Glutamatergic neuron (in vitro differentiated cells): ENCODE results near the gene CHRNA1. TPM values are rescaled to one million over a fixed set of nuclear protein-coding genes. Genes with fewer than 3 reads are reported as not detected.

Experiments
- DNase-seq: peaks from one replicate; pipeline ENCODE4 v3.0.0; 2022
- H3K27ac Mint-ChIP-seq: one replicate; pipeline ENCODE4 v1.8.0; 2020; ENCODE audit warnings: mild to moderate bottlenecking, mixed read lengths, inconsistent platforms; ENCODE audit not compliant: unreplicated experiment
- H3K27me3 Mint-ChIP-seq: one replicate; pipeline ENCODE4 v1.8.0; 2020; ENCODE audit warnings: mild to moderate bottlenecking, moderate library complexity, mixed read lengths, inconsistent platforms; ENCODE audit not compliant: unreplicated experiment
- H3K36me3 Mint-ChIP-seq: one replicate; pipeline ENCODE4 v1.8.0; 2020; ENCODE audit warnings: mild to moderate bottlenecking, mixed read lengths, inconsistent platforms; ENCODE audit not compliant: unreplicated experiment
- H3K4me1 Mint-ChIP-seq: one replicate; pipeline ENCODE4 v1.8.0; 2020; ENCODE audit warnings: mild to moderate bottlenecking, low read depth, mixed read lengths, inconsistent platforms; ENCODE audit not compliant: unreplicated experiment
- H3K4me3 Mint-ChIP-seq: one replicate; pipeline ENCODE4 v1.8.0; 2020; ENCODE audit warnings: mild to moderate bottlenecking, mixed read lengths, inconsistent platforms; ENCODE audit not compliant: unreplicated experiment
- H3K9me3 Mint-ChIP-seq: one replicate; pipeline ENCODE4 v1.8.0; 2020; ENCODE audit warnings: mild to moderate bottlenecking, moderate library complexity, mixed read lengths, inconsistent platforms; ENCODE audit not compliant: unreplicated experiment
- total RNA-seq: library from RNA; stranded (reverse); fragmentation: NEBNext Ultra II Directional; extraction: Animal tissue kit (Norgen Biotek cat#: 25700); gene quantifications from one replicate; pipeline ENCODE4 v1.2.1, GENCODE V29; 2021; ENCODE audit not compliant: unreplicated experiment
- TF ChIP-seq, protein P1 (sequence below): fragments of 200-600 bp; sonication (generic); IDR thresholded peaks from one replicate; pipeline ENCODE4 v1.5.0; 2021; ENCODE audit not compliant: partially characterized antibody, unreplicated experiment

Gene CHRNA1
- total RNA-seq, 1 donor from 2014 or later, result 161 TPM

DNA sequence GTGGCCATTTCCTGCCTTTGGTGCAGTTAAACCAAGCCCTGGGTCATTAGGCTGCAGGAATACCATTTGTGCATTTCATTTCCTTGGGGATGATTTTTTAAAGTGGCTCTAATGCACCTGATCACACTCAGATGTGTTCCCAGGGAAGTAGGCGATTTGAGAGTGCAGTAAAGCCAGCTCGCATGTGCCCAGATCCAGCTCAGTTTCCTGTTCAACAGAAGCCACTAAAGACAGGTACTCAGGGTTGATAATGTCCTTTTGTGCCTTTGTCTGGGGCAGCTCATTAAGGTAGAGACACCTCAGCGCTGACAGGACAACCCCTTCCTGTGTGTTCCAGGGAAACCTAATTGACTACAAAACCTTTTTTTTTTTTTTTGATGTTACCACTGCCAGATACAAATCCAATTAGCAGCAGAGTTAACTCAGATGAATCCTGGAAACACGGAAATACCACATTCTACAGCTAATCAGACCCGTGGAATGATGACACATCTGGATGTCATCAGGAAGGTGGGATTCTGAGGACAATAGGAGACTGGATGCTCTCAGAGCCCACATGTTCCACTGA lies 15.2 kb upstream of the CHRNA1 start:
- Mint-ChIP-seq H3K27ac (peak overlapping the region; percentile 74), H3K9me3 (peaks cover 13% of the 10 kb centered on the region), H3K27me3 (peaks cover 11% of the 10 kb centered on the region), H3K4me1 (peaks cover 46% of the 10 kb centered on the region), H3K36me3 (no peaks in the 10 kb centered on the region), H3K4me3 (peak overlapping the region; percentile 21)
- DNase-seq, result no peak
- TF ChIP-seq, protein P1, sequence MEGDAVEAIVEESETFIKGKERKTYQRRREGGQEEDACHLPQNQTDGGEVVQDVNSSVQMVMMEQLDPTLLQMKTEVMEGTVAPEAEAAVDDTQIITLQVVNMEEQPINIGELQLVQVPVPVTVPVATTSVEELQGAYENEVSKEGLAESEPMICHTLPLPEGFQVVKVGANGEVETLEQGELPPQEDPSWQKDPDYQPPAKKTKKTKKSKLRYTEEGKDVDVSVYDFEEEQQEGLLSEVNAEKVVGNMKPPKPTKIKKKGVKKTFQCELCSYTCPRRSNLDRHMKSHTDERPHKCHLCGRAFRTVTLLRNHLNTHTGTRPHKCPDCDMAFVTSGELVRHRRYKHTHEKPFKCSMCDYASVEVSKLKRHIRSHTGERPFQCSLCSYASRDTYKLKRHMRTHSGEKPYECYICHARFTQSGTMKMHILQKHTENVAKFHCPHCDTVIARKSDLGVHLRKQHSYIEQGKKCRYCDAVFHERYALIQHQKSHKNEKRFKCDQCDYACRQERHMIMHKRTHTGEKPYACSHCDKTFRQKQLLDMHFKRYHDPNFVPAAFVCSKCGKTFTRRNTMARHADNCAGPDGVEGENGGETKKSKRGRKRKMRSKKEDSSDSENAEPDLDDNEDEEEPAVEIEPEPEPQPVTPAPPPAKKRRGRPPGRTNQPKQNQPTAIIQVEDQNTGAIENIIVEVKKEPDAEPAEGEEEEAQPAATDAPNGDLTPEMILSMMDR, result no peak

GRCh38 chr2:174778085-174778981 lies 14.1 kb upstream of the CHRNA1 start:
- H3K4me3 Mint-ChIP-seq, result peak overlapping the region; percentile 46
- H3K4me1 Mint-ChIP-seq, result peaks cover 46% of the 10 kb centered on the region
- no peak for DNase-seq
- peaks cover 11% of the 10 kb centered on the region for H3K27me3 Mint-ChIP-seq
- H3K27ac Mint-ChIP-seq, result peak overlapping the region; percentile 90
- TF ChIP-seq, protein P1, result no peak
- H3K9me3 Mint-ChIP-seq, result peaks cover 13% of the 10 kb centered on the region
- H3K36me3 Mint-ChIP-seq, result no peaks in the 10 kb centered on the region

GRCh38 chr2:174777347-174778084 lies 13.2 kb upstream of the CHRNA1 start:
- Mint-ChIP-seq H3K27ac (peak overlapping the region; percentile 90), H3K36me3 (no peaks in the 10 kb centered on the region)

DNA sequence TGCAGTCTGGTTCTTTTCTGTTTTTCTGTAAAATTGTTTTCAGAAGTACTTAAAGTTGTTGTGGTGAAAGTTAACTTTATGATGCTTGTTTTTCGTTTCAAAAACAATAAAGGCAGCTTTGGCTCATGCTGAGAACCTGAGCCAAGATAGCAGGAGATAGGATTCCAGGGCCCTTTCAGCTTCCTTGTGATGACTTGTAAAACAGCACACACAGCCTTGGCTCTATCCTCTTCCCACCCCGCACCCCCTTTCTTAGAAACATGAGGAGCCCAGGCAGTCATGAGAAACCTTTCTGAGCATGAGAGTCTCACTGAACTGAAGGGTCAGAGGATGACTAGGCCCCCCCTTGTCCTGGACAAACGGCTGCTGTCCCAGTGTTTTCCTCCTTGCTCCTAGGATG lies 12.4 kb upstream of the CHRNA1 start:
- Mint-ChIP-seq H3K36me3 (no peaks in the 10 kb centered on the region), H3K4me1 (peaks cover 52% of the 10 kb centered on the region), H3K4me3 (peak overlapping the region; percentile 50), H3K27ac (peak overlapping the region; percentile 90), H3K9me3 (peaks cover 12% of the 10 kb centered on the region), H3K27me3 (peaks cover 7% of the 10 kb centered on the region)
- DNase-seq, result no peak
- TF ChIP-seq, protein P1, result no peak

More at GRCh38 chr2:174777347-174778084, 13.2 kb upstream of the CHRNA1 start:
- H3K4me3 Mint-ChIP-seq, result peak overlapping the region; percentile 65
- TF ChIP-seq, protein P1, result no peak
- peaks cover 46% of the 10 kb centered on the region for H3K4me1 Mint-ChIP-seq
- DNase-seq, result no peak
- H3K27me3 Mint-ChIP-seq, result peaks cover 7% of the 10 kb centered on the region
- H3K9me3 Mint-ChIP-seq, result peaks cover 12% of the 10 kb centered on the region
